ENCODE data around the gene BORCS5.
"Not testable (repeated sequence)": the region's sequence is repeated elsewhere in the genome, so short reads cannot be mapped to it uniquely, and the experiment has no call there.

BORCS5 gene

DNA sequence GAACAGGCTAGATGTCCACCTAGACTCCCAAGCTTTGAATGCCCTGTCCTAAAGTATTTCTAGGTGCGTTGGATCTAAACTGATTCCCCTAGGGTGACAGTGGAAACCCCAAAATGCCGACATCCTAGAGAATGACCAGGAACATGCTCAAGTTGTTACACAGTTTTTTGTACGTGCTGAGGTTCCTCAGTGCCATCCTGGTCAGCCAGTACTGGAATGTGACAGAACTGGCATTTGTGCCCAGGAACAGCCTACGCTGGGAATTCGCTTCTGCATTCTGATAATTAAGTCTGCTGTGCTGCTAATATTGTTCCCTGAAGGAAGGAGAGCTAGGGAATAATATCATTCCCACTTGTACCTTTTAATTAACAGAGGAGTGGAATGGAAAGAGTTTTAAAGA, 40.3 kb downstream of the BORCS5 start:
- DNase-seq = no peak

DNA sequence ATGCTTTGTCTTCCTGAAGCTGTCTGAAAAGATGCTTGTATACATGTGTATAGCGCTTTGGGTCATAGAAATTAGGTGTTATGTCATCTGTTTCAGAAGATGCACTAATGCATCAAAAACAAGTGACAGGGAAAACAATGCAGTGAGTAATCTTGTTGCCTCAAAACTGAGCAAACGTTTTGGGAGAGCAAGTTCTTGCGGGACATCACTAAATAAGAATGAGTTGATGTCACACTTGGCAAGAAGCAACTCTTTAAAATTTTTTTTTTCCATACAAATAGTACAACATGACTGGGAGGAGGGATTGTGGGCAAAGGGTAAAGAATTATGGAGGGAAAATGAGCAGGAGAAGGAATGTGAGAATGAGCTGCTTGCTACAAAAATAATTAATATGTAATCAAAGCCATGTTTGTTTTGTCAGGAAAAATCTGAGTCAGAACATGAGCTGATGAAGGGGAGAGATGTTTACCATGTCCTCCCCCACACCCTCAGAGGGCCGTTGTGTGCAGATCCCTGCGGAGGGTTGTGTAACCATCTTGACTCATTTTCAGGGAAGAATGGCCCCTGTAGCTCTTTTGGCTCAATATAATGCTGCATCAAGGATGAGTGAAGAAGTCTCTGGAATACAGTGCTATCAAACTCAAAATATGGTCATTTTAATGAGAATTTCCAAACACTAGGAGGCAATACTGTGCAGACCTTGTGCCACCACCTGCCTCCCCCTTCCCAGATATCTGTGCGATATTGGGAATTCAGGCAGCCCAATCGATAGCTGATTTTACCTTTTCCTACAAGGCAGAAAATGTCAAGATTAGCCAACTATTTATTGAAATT, 41.4 kb downstream of the BORCS5 start:
- DNase-seq = peak; percentile 93

DNA sequence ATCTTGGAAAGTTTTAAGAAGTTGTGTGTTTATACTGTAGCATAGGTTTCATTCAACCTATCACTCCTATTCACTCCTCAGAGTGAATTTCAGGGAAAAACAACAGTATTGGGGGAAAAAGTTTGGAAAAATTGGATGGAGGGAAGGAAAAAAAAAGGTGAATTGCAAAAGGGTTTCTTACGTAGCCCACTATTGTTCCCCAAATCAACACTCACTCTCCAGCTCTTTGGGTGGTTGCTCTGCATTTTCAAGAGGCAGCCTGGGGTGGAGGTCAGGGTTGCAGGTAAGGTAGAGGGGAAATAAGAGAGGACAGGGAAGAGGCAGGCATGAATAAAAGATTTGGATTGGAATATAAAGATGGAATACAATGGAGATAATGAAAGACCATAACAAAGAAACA, 42.3 kb downstream of the BORCS5 start:
- no peak for DNase-seq

DNA sequence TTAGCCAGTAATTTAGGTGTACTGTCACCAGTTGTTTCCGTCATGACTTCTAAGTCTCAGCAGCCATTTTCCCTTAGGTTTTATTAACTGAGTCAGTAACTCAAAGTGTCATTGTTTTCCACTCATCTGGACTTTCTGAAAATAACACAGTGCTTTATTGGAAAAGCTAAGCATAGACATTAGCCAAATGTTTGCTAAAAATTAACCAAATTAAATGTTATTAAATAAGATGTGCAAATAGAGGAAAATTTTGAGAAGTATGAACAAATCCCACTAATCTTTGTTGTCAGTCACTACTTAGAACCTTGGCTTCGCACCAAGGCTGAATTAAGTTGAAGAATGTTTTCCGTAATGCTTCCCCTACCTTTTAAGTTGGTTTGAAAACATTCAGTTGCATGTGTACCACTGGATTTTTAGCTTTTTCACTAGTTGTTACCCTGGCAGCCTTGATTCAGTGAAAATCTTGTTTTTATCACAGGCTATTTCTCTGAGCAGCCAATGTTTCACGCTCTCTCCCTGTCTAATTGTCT, 43.0 kb downstream of the BORCS5 start:
- DNase-seq = no peak

DNA sequence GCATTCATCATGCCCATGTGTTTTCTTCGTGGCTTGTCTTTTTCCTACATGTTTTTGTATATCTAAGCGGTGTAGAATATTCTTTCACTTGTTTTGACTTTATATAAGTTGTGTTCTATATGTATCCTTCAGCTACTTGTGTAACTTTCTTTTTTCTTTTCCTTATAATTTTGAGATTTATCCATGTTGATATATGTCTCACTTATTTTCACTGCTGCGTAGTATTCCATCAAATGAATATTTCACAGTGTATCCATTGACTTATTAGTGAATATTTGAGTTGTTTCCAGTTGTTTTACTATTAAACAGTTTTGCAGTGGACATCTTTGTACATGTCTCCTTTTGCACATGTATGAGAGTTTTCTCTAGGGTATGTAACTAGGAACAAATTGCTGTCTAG, 43.9 kb downstream of the BORCS5 start:
- DNase-seq = no peak

DNA sequence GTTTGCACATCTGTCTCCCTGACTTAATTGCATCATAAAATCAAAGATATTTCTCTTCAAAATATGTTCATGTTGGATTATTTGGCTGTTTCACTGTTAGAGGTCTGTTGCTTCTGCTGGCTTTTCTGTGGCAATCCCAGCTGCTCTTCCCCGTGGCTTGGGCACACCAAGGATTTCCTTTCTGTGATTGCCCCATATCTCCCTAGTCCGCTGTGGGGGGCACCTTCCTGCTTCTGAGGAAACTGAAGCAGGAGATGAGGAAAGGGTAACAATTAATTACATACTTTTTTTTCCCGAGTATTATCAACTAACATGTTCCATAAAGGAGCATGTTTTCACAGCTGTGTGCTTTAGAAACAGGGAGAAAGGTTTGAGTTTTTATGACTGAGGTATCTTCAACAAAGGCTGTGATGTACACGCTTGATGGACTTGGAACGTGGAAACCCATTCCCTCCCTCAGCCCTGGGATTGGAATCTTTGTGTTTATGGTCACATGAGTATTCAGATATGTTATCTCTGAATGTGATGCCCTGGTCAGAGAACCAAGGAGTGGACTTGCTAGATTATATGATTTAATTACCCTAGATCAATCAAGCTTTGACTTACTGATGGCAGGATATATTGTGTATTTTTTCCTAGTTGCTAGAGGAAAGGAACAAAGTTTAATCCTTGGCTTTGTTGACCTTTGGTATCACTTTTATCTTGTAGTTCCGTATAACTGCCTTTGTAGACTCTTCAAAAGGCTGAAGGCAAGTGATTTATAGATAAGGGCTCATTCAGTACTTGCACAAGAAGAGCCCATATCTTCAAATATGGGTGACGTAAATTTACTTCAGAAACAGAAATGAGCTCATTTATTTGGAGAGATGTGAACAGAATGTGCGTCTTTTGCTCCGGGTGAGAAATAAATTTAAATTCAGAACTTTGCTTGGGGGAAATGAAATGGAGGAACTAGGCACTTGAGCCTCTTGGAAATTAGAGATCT, 46.7 kb downstream of the BORCS5 start:
- no peak for DNase-seq

DNA sequence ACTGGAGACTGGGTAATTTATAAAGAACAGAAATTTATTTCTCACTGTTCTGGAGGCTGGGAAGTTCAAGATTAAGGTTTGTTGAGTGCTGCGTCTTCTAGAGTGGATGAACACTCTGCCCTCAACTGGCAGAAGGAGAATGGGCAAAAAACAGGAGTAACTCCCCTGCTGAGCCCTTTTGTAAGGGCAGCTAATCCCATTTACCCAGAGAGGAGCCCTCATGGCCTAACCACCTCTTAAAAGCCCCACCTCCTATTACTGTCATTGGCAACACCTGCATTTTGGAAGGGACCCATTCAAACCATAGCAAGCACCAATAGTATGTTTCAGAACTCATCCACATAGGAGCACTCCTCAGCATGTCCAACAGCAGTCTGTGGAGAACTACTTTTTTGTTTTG, 47.4 kb downstream of the BORCS5 start:
- no peak for DNase-seq

DNA sequence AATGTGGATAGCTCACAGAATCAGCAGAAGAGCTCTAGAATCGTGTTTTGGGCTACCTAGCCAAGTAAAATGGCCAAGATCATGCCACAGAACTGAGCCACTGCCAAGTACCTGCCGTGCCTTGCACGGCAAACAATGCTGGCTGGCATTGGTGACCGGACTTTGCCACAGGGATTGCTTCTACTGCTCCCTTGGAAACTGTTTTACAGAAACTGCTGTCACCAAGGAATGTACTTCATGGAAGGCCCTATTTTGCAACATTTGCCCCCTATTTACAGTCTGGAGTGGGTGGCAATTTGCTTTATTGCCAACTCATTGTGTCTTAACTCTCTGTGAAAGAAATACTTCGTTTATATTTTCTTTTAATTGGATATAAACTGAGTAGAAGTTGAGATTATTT, 49.0 kb downstream of the BORCS5 start:
- DNase-seq = no peak

DNA sequence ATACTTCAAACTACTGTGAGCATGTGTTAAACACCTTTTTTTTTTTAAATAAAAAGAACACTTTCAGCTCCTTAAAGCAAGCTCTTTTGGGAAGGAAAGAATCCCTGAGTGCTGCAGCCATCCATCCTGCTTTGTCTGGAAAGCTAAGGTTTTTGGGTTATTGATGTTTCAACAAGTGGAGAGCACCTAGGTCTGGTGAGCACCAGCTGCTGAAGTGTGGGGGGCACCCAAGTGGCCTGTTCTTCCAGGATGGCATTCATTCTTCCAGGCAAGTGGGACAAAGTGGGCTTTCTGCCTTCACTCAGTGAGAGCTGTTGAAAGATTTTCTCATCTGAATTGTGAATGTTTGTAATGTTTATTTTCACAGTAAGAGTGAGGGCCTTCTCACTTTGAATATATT, 49.9 kb downstream of the BORCS5 start:
- DNase-seq = no peak

DNA sequence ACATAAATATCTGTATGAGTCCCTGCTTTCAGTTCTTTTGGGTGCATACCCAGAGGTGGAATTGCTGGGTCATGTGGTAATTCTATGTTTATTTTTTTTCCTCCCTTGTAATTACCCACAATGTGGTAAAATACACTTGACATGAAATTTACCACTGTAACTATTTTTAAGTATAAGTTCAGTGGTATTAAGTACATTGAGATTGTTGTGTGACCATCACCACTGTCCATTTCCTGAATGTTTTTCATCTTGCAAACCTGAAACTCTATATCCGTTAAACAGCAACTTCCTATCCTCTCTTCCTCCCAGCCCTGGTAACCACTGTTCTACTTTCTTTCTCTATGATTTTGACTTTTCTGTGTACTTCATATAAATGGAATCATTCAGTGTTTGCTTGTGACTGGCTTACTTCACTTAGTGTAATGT, 51.4 kb downstream of the BORCS5 start:
- no peak for DNase-seq

DNA sequence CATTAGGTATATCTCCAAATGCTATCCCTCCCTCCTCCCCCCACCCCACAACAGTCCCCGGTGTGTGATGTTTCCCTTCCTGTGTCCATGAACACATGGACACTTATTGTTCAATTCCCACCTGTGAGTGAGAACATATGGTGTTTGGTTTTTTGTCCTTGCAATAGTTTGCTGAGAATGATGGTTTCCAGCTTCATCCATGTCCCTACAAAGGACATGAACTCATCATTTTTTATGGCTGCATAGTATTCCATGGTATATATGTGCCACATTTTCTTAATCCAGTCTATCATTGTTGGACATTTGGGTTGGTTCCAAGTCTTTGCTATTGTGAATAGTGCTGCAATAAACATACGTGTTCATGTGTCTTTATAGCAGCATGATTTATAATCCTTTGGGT, 52.5 kb downstream of the BORCS5 start:
- DNase-seq = not testable (repeated sequence)

DNA sequence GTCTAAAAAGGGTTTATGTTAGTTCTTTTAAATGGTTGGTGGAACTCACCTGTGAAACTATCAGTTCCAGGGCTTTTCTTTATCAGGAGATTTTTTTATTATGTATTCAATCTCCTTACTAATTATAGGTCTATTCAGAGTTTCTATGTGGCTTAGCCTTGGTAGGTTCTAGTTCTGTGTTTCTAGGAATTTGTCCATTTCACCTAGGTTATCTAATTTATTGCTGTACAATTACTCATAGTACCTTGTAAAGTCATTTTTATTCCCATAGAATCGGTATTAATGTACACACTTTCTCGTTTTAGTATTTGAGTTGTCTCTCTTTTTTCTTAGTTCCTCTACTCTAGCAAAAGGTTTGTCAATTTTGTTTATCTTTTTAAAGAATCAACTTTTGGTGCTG, 59.0 kb downstream of the BORCS5 start:
- no peak for DNase-seq

DNA sequence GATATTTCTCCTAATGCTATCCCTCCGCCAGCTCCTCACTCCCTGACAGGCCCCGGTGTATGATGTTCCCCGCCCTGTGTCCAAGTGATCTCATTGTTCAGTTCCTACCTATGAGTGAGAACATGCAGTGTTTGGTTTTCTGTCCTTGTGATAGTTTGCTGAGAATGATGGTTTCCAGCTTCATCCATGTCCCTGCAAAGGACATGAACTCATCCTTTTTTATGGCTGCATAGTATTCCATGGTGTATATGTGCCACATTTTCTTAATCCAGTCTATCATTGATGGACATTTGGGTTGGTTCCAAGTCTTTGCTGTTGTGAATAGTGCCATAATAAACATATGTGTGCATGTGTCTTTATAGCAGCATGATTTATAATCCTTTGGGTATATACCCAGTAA, 62.3 kb downstream of the BORCS5 start:
- not testable (repeated sequence) for DNase-seq

DNA sequence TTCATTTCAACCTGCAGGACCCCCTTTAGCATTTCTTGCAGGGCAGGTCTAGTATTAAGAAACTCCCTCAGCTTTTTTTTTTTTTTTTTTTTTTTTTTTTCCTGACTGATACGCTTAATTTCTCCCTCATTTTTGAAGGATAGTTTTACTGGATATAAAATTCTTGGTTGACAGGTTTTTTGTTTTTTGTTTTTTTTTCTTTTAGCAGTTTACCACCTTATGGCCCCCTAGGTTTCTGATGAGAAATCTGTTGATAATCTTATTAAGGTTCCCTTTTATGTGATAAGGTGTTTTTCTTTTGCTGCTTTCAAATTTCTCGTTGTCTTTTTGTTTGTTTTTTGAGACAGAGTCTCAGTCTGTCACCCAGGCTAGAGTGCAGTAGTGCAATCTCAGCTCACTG, 66.5 kb downstream of the BORCS5 start:
- no peak for DNase-seq

DNA sequence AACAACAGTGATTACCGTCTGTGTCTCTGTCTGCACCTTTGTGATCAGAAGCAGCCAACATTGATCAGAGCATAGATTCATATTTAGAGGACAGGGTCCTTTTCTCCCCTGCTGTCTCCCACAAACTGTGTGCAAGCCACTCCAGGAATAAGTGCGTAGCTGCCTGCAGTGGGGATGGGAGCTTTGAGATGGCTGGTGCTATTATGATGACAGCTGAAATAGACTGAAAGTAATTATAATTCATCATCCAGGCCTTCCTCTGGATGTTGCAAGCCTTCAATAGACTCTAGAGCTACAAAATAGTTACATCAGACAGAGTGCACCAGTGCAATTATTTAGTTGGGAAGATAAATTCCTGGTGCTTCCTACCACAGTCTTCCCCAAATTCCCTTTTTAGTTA, 68.1 kb downstream of the BORCS5 start:
- peak; percentile 45 for DNase-seq

DNA sequence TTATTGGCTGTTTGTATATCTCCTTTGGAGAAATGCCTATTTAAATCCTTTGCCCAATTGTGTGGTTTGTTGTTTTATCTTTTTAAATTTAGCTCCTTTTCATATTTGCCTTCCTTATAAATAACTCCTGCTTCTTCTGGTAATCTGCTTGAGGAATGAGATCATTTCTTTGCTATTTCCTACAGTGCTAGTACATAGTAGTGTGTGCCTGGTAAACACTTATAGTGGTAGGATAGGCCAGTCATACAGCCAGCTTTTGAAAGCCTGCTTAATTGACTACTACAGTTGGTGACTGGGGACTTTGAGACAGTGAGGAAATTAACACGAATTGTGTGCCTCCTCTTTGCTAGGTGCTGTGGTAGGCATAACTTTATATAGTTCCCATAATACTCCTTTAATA, 68.7 kb downstream of the BORCS5 start:
- DNase-seq = no peak

DNA sequence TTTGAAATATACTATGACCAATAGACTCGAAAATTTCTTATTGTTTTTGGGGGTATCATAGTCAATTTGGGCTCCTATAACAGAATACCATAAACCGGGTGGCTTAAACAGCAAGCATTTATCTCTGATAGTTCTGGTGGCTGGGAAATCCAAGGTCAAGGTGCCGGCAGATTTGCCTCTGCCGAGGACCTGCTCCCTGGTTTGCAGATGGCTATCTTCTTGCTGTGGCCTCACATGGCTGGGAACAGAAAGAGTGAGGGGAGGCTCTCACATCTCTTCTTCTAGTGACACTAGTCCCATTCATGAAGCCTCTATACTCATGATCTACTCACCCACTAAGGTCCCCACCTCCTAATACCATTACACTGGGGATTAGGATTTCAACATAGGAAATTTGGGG, 70.7 kb downstream of the BORCS5 start:
- DNase-seq = no peak

DNA sequence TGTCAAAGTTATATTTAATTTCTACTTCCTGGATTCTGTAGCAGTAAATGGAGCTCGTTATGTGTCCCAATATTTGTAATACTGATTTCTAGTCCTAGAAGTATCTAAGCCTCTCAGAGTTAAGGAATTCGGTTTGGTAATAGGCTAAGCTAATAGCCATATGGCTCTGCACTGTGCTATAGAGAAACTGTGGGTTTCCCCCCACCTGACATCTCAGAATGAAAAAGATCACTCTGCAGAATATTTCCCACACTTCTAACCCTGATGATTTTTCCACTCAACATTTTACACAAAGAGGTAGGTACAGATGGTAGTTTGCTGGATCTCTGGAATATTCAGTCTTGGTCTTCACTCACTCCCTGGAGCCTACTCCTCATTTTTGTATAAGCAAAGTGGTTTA, 71.2 kb downstream of the BORCS5 start:
- DNase-seq = no peak

DNA sequence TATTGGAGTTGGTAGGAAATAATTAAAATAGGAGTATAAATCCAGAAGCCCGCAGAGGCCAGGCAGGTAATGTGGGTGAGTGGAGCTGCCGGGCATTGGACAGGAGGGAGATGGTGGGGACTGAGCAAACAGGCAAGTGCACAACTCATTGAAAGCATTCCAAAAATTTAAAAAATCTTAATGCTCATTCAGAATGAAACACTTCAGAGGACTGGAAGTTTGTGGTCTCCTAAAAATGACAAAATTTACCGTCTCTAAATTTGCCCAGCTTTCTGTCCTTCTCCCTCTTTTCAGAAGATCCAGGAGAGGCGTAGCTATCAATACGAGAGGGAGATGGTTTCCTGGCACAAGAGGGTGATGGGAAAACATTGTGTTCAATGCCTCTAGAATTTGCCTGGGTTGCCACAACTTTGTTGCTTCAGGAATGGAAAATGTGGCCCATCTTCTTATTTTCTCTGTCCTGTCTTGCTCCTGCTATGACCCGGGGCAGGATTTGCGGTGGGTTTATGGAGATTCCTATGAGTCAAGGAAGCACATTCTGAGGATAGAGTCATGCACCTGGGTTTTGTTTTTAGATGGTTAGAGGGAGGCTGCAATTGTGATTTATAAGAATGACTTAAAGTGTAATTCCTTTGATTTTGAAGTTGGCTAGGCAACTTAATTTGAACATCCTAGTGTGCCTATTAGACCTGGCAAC, 72.2 kb downstream of the BORCS5 start:
- DNase-seq = no peak

DNA sequence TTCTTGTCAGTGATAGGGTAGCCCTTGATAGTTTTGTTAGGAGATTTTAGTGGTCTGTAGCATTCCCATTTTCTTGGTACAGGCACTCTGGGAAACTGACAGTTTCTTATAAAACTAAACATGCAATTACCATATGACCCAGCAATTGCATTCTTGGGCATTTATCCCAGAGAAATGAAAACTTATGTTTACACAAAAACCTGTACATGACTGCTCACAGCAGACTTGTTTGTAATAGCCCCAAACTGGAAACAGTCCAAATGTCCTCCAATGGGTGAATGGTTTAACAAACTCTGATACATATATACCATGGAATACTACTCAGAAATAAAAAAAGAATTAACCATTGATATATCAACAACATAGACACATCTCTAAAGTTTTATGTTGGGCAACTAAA, 75.5 kb downstream of the BORCS5 start:
- DNase-seq = peak; percentile 69

DNA sequence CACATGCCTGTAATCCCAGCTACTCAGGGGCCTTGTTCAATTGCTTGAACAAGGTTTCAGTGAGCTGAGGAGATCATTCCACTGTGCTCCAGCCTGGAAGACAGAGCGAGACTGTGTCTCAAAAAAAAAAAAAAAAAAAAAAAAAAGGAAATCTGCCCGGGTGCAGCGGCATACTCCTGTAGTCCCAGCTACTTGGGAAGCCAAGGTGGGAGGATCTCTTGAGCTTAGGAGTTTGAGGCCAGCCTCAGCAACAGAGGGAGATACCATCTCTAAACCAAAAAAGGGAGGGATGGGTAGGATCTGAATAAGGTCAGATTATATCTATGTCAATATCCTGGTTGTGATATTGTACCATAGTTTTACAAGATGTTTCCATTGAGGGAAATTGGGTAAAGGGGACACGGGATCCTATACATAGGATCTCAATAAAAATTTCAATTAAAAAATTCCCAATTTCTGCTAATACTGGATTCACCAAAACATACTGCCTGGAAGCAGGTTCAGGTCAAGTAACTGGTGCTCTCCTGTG, 76.4 kb downstream of the BORCS5 start:
- no peak for DNase-seq

DNA sequence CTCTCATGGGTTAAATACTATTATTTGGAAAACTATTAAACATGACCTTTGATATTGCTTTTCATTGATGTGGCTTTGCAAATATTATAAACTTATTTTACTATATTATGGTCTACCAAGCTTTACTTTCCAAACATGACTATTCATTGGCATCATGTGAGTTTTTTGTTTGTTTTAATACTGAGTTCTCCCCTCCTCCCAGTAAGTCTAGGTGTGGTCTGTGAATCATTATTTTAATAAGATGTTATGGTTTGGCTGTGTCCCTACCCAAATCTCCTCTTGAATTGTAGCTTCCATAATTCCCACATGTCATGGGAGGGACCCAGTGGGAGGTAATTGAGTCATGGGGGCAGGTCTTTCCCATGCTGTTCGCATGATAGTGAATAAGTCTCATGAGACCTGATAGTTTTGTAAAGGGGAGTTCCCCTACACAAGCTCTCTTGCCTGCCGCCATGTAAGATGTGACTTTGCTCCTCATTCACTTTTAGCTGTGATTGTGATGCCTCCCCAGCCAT, 80.0 kb downstream of the BORCS5 start:
- DNase-seq = no peak

DNA sequence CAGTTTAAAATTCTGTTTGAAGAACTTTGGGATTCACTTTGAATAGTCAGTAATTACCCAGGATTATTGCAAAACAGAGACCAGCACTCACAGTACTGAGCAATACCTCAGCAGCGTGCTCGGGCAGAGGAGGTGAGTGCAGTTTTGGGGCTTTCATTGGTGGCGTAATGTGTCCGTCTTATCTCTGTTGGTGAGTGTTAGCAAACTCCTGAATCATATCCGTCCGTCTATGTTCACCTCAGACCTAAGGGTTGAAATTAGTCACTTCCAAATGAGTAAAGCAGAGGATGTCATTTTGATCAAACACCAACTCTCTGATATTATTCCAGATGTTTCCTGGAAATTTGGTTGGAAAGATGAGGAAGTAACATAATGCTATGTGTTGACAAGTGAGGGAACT, 82.8 kb downstream of the BORCS5 start:
- DNase-seq = no peak
